ENCODE results near the gene WNT7A.

Gene WNT7A

DNA sequence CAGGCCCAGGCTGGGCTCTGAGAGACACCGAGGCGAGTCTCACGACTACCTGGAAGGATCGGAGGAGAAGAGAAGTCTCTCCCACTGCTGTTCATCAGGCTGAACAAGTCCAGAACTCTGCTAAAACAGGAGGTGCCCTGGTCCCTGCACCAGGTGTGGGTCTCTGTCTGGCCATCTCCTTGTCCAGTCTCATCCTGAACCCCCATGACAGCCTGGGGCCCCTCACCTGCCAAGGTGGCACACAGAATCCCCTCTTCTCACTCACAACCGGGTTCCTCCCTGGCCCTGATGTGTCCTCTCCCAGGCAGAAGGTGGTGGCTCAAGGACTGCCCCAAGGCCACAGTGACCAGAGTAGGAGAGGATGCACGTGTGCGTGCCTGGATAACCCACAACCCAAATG, 34.1 kb downstream of the WNT7A start:
- DNase-seq (ENCODE audit: low spot score): no peak

- DNase-seq (ENCODE audit: low spot score): no peak
Observed at GRCh38 chr3:13844911-13845310, 35.0 kb downstream of the WNT7A start.

- DNase-seq (ENCODE audit: low spot score): no peak
Observed at GRCh38 chr3:13844286-13844685, 35.6 kb downstream of the WNT7A start.

DNA sequence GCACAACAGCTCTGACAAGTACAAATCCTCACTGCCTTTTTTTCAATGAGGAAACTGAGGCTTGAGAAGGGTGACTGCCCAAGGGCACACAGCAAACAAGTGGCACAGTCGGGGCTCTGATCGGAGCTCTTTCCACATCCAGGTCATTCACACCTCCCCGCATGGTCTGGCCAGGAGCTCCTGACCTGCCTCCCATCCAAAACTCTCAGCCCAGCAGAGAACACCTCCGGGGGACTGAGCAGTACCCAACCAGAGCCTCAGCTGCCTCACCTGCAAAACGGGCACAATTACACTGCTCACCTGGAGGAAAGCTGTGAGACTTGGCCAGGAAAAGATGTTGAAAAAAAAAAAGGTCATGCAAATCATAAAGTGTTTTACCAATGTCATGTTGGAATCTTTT, 36.5 kb downstream of the WNT7A start:
- DNase-seq (ENCODE audit: low spot score): no peak

- no peak for DNase-seq (ENCODE audit: low spot score)
Observed at GRCh38 chr3:13842226-13842625, 37.6 kb downstream of the WNT7A start.

DNA sequence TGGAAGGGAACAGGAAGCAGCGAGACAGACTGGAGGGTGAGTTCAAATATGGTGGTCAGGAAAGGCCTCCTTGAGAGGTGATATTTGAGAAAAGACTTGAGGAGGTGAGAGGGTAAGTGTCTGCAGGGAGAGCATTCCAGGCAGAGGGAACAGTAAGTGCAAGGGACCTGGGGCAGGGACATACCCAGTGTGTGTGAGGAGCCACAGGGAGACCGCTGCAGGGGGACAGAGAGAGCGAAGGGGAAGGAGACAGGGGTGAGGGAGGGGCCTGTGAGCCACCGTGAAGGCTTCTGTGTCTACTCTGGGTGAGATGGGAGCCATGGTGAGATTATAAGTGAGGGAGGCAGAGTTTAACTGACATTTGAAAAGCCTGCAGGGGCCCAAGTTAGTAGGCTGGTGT, 38.0 kb downstream of the WNT7A start:
- no peak for DNase-seq (ENCODE audit: low spot score)

DNA sequence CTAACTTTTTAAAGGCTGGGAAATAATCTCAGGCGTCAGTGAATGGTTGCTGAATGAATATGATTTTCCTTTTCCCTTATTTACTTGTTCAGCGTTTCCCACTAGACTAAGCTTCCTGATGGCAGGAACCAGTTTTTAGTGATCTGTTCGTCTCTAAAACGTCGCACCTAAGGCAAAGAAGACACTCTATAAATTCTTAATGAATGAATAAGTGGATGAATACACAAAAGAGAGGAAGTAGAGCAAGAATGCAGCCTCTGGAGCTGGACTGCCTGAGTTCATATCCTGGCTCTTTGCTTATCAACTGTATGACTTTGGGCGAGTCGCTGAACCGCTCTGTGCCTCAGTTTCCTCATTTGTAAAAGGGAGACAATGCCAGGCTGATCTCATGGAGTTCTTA, 38.7 kb downstream of the WNT7A start:
- DNase-seq (ENCODE audit: low spot score): no peak

GRCh38 chr3:13840456-13840855, 39.4 kb downstream of the WNT7A start:
- DNase-seq (ENCODE audit: low spot score): no peak

DNA sequence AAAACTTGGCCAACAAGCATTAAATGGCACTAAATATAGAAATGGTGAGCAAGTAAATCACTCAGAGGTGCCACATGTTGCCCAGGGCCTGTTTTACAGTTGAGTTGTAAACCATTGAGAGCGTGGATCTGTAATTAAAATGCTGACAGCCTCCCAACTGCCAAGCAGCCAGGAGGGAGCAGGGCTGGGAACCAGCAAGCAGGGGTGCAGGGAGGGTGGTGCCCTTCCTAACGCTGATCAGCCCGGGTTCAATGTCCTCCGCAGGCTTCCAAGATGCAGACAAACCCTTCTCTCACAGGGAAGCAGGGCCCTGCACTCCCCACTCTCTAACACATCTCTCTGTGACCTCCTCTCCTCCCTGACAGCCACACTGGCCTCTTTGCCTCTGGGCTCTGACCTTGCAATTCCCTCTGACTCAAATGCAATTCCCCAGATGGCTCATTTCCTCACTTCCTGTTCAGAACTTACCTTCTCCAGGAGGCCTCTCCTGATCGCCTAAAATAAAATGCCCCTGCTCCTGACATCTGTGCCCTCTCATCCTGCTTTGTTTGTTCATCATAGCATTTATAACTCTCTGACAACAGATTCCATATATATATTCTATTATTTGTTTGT, 40.0 kb downstream of the WNT7A start:
- no peak for DNase-seq (ENCODE audit: low spot score)

DNA sequence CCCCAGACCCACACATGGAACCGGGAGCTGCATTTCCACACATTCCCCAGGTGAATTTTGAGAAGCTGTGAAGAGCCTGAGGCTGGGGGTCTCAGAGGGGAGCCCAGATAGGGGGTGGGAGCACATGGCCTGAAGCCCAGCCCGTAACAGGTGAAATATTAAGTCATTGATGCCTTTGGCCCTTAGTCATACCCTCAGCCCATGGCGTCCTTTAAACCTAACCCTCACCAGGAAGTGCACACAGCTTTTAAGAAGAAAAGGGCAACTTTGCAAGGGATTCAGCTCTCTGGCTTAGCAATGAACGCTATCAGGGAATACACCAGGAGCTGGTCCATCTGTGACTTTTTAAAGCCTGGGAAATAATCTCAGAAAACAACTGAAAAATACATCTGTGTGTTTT, 40.6 kb downstream of the WNT7A start:
- no peak for DNase-seq (ENCODE audit: low spot score)

- no peak for DNase-seq (ENCODE audit: low spot score)
Observed at GRCh38 chr3:13838421-13838820, 41.5 kb downstream of the WNT7A start.

DNA sequence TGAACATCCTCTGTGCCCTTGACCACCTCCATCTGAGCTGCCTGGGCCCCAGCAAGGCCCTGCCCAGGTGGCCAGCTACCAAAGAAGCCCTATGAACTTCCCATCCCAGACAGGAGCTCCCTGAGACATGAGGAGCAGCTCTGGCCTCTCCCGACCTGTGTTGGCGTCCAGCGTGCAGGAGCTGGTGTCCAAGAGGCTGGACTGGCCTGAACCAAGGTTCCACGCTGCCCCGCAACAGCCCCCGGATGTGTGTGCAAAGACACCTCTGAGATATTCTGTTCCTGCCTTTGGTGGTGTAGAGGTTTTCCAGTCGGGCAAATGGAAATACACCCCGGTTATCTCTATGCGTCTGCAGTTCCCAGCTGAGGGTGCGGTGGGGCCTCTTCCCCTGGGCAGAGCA, 42.1 kb downstream of the WNT7A start:
- no peak for DNase-seq (ENCODE audit: low spot score)

- no peak for DNase-seq (ENCODE audit: low spot score)
Observed at GRCh38 chr3:13836658-13837587, 42.9 kb downstream of the WNT7A start.

GRCh38 chr3:13835246-13835645, 44.6 kb downstream of the WNT7A start:
- no peak for DNase-seq (ENCODE audit: low spot score)

- no peak for DNase-seq (ENCODE audit: low spot score)
Observed at GRCh38 chr3:13834258-13835035, 45.4 kb downstream of the WNT7A start.

DNA sequence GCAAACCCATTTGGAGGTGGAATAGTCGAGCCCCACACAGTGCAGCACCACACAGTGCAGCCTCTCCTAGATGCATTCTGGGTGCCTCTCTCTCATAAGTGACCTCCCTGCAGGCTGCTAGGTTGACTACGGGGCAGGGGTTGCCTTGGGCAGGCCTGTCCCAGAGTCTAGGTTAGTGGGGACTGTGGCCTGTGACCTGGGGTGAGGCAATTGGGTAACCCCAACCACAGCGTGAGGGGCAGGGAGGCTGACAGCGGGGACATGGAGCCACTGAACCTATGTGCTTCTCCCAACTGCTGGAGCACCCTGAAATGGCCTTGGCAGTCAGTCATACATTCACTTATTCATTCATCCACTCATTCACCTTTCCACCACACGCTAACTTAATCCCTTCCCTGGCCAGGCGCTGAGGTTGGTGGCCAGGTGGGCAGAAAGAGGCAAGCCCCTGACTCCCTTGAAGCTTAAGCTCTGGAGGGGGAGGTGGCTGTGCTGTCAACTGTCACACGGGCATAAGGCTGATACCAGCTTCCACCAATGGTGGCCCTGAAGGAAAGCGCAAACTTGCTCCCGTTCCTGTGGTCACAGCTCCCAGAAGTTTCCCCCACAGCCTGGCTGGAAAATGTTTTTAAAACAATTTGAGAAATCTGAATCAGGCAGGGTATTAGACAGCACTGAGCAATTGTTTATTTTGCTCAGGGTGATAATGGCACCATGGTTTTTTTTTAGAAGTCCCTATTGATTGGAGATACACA, 46.2 kb downstream of the WNT7A start:
- no peak for DNase-seq (ENCODE audit: low spot score)

GRCh38 chr3:13832130-13832529, 47.7 kb downstream of the WNT7A start:
- DNase-seq (ENCODE audit: low spot score): no peak

GRCh38 chr3:13831386-13831996, 48.4 kb downstream of the WNT7A start:
- DNase-seq (ENCODE audit: low spot score): no peak

DNA sequence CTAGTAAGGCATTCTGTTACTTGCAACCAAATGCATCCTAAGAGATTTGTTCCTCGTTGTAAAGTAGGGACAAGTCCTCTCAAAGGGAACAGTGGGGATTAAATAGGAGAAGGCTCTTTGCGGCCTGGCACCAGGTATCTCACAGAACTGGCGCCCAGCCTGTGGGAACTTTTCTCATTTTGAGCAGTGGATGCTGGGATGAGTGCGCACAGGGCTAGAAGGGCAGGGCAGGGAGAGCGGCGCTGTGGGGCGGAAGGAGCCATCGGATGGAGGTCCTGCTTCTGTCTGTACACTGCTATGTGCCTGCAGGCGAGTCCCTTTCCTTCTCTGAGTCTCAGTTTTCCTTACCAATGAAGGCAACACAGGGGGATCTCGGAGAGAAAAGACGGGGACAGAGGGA, 50.6 kb downstream of the WNT7A start:
- DNase-seq (ENCODE audit: low spot score): no peak

- no peak for DNase-seq (ENCODE audit: low spot score)
Observed at GRCh38 chr3:13828501-13829265, 51.2 kb downstream of the WNT7A start.

- no peak for DNase-seq (ENCODE audit: low spot score)
Observed at GRCh38 chr3:13827699-13828098, 52.2 kb downstream of the WNT7A start.

All from hepatic stellate cell (primary cell).